HL-60 (cell line): ENCODE measurements around the gene ATF6B.

Experiments used
- DNase-seq, 2 experiments: peaks; one replicate each; pipeline ENCODE4 v3.0.0-alpha.2; 2010 to 2020; ENCODE audit warnings: low read depth in 1 of 2, low spot score in 1 of 2
- H3K27ac ChIP-seq: fragments of 250-450 bp; sonication (Bioruptor Pico); replicated peaks from 2 replicates; pipeline ENCODE4 v1.5.1; 2020; ENCODE audit warnings: mild to moderate bottlenecking, moderate library complexity
- H3K27me3 ChIP-seq: fragments of 250-450 bp; sonication (Bioruptor Pico); 2 replicates; pipeline ENCODE4 v1.5.1; 2021; ENCODE audit warnings: mild to moderate bottlenecking, moderate library complexity; ENCODE audit not compliant: insufficient read depth, poor library complexity, severe bottlenecking
- H3K4me3 ChIP-seq: replicated peaks from 2 replicates; pipeline ENCODE4 v1.5.1; 2011; ENCODE audit warnings: mild to moderate bottlenecking, control low read depth, low read length; ENCODE audit not compliant: insufficient read depth
- GABPA ChIP-seq: IDR thresholded peaks from 2 replicates; pipeline ENCODE4 v1.6.1; 2012; ENCODE audit warnings: low read depth
- POLR2AphosphoS5 ChIP-seq: IDR thresholded peaks from 2 replicates; pipeline ENCODE4 v1.6.1; 2012; ENCODE audit warnings: low read depth
- SPI1 ChIP-seq: IDR thresholded peaks from 2 replicates; pipeline ENCODE4 v1.6.1; 2012; ENCODE audit warnings: low read depth, mild to moderate bottlenecking, borderline replicate concordance
- TF ChIP-seq, protein P1 (sequence below): IDR thresholded peaks from 2 replicates; pipeline ENCODE4 v1.6.1; 2012; ENCODE audit warnings: low read depth; ENCODE audit not compliant: insufficient replicate concordance
- TF ChIP-seq, protein P2 (sequence below): IDR thresholded peaks from one replicate; pipeline ENCODE4 v1.5.1; 2011; ENCODE audit warnings: low read length, control low read depth, inconsistent platforms; ENCODE audit not compliant: insufficient read depth

The ATF6B gene

DNA sequence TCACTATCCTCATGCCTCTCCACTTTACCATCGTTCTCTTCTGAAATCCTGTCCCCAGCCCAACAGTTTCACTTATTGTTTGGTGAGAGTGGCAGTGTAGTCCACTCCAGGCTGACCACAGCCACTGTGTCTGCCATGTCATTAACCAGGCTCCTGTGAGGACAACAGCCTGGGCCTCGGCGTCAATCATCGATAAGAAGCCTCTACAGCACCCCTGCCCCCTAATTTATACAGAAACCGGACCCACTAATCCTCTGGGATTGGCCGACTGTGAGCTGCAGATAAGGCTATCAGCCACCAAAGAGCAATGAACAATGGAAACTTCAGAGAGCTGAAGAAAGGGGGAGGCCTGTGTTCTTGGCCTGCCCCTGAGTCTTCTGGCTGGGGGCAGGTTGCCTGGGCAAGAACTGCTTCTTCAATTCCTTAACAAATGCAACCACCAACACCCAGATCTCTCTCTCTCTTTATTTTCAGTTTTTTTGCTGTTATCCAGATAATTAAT, 39.8 kb upstream of the ATF6B start:
- Histone ChIP-seq H3K27me3 (no peaks in the 10 kb centered on the region), H3K4me3 (no peak overlapping the region), H3K27ac (no peak overlapping the region)
- TF ChIP-seq, protein P1, sequence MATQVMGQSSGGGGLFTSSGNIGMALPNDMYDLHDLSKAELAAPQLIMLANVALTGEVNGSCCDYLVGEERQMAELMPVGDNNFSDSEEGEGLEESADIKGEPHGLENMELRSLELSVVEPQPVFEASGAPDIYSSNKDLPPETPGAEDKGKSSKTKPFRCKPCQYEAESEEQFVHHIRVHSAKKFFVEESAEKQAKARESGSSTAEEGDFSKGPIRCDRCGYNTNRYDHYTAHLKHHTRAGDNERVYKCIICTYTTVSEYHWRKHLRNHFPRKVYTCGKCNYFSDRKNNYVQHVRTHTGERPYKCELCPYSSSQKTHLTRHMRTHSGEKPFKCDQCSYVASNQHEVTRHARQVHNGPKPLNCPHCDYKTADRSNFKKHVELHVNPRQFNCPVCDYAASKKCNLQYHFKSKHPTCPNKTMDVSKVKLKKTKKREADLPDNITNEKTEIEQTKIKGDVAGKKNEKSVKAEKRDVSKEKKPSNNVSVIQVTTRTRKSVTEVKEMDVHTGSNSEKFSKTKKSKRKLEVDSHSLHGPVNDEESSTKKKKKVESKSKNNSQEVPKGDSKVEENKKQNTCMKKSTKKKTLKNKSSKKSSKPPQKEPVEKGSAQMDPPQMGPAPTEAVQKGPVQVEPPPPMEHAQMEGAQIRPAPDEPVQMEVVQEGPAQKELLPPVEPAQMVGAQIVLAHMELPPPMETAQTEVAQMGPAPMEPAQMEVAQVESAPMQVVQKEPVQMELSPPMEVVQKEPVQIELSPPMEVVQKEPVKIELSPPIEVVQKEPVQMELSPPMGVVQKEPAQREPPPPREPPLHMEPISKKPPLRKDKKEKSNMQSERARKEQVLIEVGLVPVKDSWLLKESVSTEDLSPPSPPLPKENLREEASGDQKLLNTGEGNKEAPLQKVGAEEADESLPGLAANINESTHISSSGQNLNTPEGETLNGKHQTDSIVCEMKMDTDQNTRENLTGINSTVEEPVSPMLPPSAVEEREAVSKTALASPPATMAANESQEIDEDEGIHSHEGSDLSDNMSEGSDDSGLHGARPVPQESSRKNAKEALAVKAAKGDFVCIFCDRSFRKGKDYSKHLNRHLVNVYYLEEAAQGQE, result no peak
- TF ChIP-seq SPI1 (no peak), POLR2AphosphoS5 (no peak), GABPA (no peak)
- TF ChIP-seq, protein P2, sequence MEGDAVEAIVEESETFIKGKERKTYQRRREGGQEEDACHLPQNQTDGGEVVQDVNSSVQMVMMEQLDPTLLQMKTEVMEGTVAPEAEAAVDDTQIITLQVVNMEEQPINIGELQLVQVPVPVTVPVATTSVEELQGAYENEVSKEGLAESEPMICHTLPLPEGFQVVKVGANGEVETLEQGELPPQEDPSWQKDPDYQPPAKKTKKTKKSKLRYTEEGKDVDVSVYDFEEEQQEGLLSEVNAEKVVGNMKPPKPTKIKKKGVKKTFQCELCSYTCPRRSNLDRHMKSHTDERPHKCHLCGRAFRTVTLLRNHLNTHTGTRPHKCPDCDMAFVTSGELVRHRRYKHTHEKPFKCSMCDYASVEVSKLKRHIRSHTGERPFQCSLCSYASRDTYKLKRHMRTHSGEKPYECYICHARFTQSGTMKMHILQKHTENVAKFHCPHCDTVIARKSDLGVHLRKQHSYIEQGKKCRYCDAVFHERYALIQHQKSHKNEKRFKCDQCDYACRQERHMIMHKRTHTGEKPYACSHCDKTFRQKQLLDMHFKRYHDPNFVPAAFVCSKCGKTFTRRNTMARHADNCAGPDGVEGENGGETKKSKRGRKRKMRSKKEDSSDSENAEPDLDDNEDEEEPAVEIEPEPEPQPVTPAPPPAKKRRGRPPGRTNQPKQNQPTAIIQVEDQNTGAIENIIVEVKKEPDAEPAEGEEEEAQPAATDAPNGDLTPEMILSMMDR, result no peak
- DNase-seq, result no peak

DNA sequence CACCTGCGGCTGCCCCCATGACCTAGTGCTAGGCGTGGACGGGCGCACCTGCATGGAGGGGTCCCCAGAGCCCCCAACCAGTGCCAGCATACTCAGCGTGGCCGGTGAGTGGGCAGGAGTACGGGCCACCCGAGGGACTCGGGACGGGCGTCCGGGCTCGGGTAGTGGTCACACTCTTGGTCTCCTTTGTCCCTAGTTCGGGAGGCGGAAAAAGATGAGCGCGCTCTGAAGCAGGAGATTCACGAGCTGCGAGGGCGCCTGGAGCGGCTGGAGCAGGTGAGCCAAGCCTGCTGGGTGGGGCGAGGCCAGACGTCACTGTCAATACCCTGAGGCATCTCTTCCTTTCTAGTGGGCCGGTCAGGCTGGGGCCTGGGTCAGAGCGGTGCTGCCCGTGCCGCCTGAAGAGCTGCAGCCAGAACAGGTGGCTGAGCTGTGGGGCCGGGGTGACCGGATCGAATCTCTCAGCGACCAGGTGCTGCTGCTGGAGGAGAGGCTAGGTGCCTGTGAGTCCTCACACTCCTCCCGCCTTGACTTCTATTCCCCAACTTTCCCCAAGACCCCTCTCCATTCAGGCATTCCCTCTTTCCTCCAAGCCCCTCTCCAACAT, 39.2 kb upstream of the ATF6B start:
- Histone ChIP-seq H3K4me3 (no peak overlapping the region), H3K27me3 (no peaks in the 10 kb centered on the region), H3K27ac (no peak overlapping the region)
- DNase-seq, result no peak
- no peak for TF ChIP-seq POLR2AphosphoS5
- TF ChIP-seq, protein P1, result no peak
- TF ChIP-seq GABPA, result no peak
- TF ChIP-seq, protein P2, result no peak
- TF ChIP-seq SPI1, result no peak

DNA sequence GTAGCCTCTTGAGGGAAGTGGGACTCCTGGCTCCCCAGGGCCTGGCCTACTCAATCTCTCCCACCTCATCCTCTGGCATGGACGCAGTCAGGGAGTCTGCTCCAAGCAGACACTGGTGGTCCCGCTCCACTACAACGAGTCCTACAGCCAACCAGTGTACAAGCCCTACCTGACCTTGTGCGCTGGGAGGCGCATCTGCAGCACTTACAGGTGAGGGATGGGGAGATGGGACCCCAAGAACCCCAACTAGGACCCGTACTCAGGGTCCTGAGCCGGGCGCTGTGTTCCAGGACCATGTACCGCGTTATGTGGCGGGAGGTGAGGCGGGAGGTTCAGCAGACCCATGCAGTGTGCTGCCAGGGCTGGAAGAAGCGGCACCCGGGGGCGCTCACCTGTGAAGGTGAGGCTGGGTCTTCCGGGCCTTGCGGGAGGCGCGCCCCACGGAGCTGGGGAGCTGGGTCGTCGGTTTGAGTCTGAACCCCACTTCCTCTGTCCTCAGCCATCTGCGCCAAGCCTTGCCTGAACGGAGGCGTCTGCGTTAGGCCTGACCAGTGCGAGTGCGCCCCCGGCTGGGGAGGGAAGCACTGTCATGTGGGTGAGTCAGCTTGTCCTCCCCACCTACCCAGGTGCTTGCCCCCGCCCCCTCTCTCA, 38.5 kb upstream of the ATF6B start:
- Histone ChIP-seq H3K27me3 (no peaks in the 10 kb centered on the region), H3K27ac (no peak overlapping the region), H3K4me3 (no peak overlapping the region)
- TF ChIP-seq, protein P2, result no peak
- no peak for TF ChIP-seq GABPA
- no peak for DNase-seq
